Articular chondrocyte of knee joint (primary cell): ENCODE measurements around the gene MDH1. TPM values are rescaled to one million over a fixed set of nuclear protein-coding genes. Genes with fewer than 3 reads are reported as not detected.

Experiments used
- total RNA-seq: library from RNA; depleted of rRNA; stranded (reverse); fragments of >200 nt; gene quantifications from 2 replicates; pipeline ENCODE4 v1.2.3, GENCODE V29; 2012

MDH1 gene
- 151 and 153 TPM in 2 replicates for total RNA-seq

GRCh38 chr2:63588385-63589147 lies at the start of gene MDH1, which contains the start of gene WDPCP:
MDH1 (plus strand) TSS chr2:63588963; CDS start chr2:63589044, 81 bp downstream.
WDPCP (minus strand) TSS chr2:63588477; CDS start chr2:63588271, 206 bp downstream.

Other genes starting within 250 kb of the MDH1 start
- 16.9 and 24.0 TPM in 2 replicates for gene WDPCP, start 486 bp upstream of the MDH1 start, total RNA-seq